Measurements from ENCODE around the gene FN3K. TPM values are rescaled to one million over a fixed set of nuclear protein-coding genes. Genes with fewer than 3 reads are reported as not detected.

Gene FN3K
- total and polyA plus RNA-seq, 2 donors (not counting 3 experiments of a cell fraction or from before 2014, with no cell fraction given) = 2.0 to 12.0 TPM

DNA sequence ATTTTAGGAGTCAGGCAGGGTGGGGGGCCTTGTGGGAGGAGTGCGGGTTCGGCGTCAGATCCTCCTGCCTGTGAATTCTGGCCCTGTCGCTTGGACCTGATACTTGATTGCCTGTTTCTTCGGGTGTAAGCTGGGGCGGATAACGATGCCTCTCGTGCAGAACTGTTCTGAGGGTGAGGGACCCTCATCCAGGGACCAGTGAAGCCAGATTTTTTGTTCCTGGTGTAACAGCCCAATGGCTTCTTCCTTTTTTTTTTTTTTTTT is 17.7 kb downstream of the FN3K start:
- no peaks in the 10 kb centered on the region for H3K27me3 ChIP-seq (ENCODE audit: control insufficient read depth in 2 of 2, insufficient read depth in 2 of 2, low read length in 2 of 2)
- DNase-seq (ENCODE audit: low read depth, low spot score) (no peak), FAIRE-seq (no peak)
- no peaks in the 10 kb centered on the region for H3K9me3 ChIP-seq (replicated peaks; ENCODE audit: control insufficient read depth, insufficient read depth, low read length)
- H3K4me3 ChIP-seq (replicated peaks in 1 of 3; ENCODE audit: insufficient read depth in 1 of 3, low read depth in 1 of 3, low read length in 3 of 3) = peak overlapping the region in 2 of 3 experiments; percentile 67 to 83
- ChIA-PET CTCF (interaction anchor here (2.5 kb wide), 1 partner anchor 13 kb away, joined by 7 read pairs; no protein-coding TSS in a partner anchor), POLR2A (no interaction called here)
- BruUV-seq (replicated peaks) = TSS peak; percentile 29
- H3K79me2 ChIP-seq (ENCODE audit: control insufficient read depth, insufficient read depth, low read length) = peaks cover 30% of the 10 kb centered on the region
- H4K20me1 ChIP-seq (replicated peaks; ENCODE audit: control insufficient read depth, extremely low read depth, insufficient read depth, low read length) = no peaks in the 10 kb centered on the region
- H3K4me2 ChIP-seq (ENCODE audit: insufficient read depth, low read length) = peak overlapping the region; percentile 38
- peaks cover 5% of the 10 kb centered on the region for H3K4me1 ChIP-seq (ENCODE audit: control insufficient read depth, extremely low read depth, insufficient read depth, low read length)
- no peaks in the 10 kb centered on the region for H3K9me1 ChIP-seq (replicated peaks; ENCODE audit: control insufficient read depth, extremely low read depth, insufficient read depth, low read length)
- H3K36me3 ChIP-seq (ENCODE audit: control insufficient read depth in 2 of 2, extremely low read depth in 1 of 2, insufficient read depth in 2 of 2, low read length in 2 of 2) = peaks cover 0 to 2% of the 10 kb centered on the region in 2 experiments
- TF ChIP-seq, protein P1, sequence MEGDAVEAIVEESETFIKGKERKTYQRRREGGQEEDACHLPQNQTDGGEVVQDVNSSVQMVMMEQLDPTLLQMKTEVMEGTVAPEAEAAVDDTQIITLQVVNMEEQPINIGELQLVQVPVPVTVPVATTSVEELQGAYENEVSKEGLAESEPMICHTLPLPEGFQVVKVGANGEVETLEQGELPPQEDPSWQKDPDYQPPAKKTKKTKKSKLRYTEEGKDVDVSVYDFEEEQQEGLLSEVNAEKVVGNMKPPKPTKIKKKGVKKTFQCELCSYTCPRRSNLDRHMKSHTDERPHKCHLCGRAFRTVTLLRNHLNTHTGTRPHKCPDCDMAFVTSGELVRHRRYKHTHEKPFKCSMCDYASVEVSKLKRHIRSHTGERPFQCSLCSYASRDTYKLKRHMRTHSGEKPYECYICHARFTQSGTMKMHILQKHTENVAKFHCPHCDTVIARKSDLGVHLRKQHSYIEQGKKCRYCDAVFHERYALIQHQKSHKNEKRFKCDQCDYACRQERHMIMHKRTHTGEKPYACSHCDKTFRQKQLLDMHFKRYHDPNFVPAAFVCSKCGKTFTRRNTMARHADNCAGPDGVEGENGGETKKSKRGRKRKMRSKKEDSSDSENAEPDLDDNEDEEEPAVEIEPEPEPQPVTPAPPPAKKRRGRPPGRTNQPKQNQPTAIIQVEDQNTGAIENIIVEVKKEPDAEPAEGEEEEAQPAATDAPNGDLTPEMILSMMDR (IDR thresholded peaks at IDR 0.05; ENCODE audit: extremely low read depth in 1 of 2, insufficient read depth in 1 of 2, low read depth in 1 of 2, low read length in 2 of 2) = no peak
- TF ChIP-seq MYC (IDR thresholded peaks at IDR 0.05; ENCODE audit: low read depth, low read length) (no peak), GATA2 (IDR thresholded peaks at IDR 0.05; ENCODE audit: insufficient read depth, insufficient read length, low read depth, low read length) (no peak), JUN (IDR thresholded peaks at IDR 0.05; ENCODE audit: borderline replicate concordance, insufficient read depth, insufficient read length, low read depth) (no peak), POLR2A (IDR thresholded peaks at IDR 0.05; ENCODE audit: low read depth, low read length) (no peak), POLR2AphosphoS5 (IDR thresholded peaks at IDR 0.05; ENCODE audit: insufficient read depth, low read depth, low read length) (no peak), FOS (IDR thresholded peaks at IDR 0.05; ENCODE audit: borderline replicate concordance, insufficient read depth, low read length) (no peak), EZH2 (IDR thresholded peaks at IDR 0.05; ENCODE audit: borderline replicate concordance, low read depth, low read length, severe bottlenecking) (no peak)
- TF ChIP-seq, protein P2, sequence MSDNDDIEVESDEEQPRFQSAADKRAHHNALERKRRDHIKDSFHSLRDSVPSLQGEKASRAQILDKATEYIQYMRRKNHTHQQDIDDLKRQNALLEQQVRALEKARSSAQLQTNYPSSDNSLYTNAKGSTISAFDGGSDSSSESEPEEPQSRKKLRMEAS (IDR thresholded peaks at IDR 0.05; ENCODE audit: insufficient read depth, insufficient read length) = no peak
- peak overlapping the region; percentile 64 for H3K9ac ChIP-seq (replicated peaks; ENCODE audit: extremely low read depth, insufficient read depth, low read length)
- no peak overlapping the region for H2AFZ ChIP-seq (ENCODE audit: low read depth, low read length)
- intact Hi-C loops (cut with micrococcal nuclease) = loop anchor here (2.0 kb wide), 1 partner anchor 36 kb away; the partner anchor contains the start of gene FN3KRP
- dilution Hi-C loops (cut with MboI; ENCODE audit: extremely low pct_ligation_motif_present, low sequenced_read_pairs) = no loop called here
- H3K27ac ChIP-seq (ENCODE audit: insufficient read depth, low read depth, low read length) = no peak overlapping the region
